GM18508 (cell line): ENCODE data around the gene PSMB10.
A peak's percentile ranks its signal among the peaks of the same experiment; 100 is the strongest.
"Not testable (repeated sequence)": the region's sequence is repeated elsewhere in the genome, so short reads cannot be mapped to it uniquely, and the experiment has no call there.

Source experiments
- ATAC-seq: cut with Tn5 transposase; IDR thresholded peaks from one replicate; pipeline ENCODE4 v1.9.1; 2021; ENCODE audit warnings: moderate number of reproducible peaks; ENCODE audit not compliant: insufficient read depth, unreplicated experiment

PSMB10 gene

DNA sequence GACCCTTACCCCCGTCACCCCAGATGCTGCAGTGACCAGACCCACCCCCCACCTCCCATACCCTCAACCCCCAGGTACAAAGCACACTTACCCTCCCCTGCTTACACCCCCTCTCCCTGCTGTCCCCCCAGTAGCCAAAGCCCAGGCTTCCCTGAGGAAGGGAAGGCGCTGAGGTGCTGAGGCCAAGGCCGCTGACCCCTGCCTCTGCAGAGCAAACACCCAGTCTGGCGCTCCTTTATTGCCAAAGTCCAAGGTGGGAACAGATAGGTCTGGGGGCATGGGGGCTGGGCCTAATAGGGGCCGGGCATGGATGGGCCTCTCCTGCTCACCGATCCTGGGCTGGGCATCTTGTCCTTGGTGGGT is 6.6 kb upstream of the PSMB10 start:
- ATAC-seq: no peak

DNA sequence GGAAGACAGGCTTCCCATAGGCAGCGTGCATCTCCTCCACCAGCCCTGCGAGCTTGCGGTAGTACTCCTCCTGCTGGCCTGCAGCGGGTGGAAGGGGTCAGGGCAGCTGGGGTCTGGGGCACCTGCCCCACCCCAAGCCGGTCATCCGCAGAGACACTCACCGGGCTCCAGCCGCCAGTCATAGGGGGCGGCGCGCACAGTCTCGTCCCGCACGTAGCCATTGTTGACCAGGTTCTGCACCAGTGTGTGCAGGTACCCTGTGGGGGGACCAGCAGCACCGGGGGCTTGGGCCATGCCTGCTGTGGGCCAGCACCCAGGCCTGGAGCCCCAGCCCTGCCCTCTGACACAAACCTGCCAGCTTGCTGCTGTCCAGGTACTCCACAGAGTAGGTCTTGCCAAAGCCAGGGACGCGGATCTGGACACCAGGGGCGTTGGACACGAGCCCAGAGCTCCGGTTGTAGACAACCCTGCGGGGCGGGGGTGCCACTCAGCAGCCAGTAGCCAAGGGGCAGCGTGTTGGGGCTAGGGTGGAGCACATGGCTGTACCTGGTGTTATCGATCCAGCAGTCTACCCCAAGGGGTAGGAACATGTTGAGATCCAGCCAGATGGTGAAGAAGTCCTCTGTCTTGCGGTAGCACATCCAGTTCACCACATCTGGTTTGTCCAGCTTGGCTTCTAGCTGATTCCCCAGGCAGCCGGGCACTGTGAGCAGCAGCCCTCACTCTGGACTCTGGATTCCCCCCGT is 6.0 kb upstream of the PSMB10 start:
- ATAC-seq: no peak

- ATAC-seq: no peak
These were observed 5.5 kb upstream of the PSMB10 start for GRCh38 chr16:67942200-67942509.

DNA sequence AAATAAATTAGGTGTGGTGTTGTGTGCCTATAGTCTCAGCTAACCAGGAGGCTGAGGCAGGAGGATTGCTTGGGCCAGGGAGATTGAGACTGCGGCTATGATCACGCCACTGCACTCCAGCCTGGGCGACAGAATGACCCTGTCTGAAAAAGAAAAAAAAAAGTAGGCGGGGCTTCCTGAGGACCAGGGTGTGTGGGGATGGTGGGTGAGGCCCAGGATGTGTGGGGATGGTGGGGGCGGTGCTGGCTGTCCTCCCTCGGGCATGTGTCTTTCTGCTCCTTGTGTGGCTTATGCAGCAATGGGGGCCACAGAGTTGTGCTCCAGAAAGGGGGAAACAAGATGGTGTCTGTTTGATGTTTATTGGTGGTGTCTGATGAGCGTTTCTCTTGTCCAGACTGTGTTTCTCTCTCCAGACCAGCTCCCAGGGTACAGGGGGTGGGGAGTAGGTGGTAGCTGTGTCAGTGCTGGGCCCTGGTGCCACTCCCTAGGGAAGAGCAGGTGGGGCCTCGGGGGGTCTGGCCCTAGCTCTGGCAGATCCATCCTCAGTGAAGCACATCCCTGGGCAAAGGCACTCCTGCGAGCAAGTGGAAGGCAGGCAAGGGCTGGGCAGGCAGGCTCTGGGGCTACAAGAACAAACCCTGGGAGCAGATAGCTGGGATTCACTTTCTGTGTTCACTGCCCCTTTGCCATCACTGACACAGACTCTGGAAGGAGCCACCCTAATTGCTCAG is 5.0 kb upstream of the PSMB10 start:
- no peak for ATAC-seq

DNA sequence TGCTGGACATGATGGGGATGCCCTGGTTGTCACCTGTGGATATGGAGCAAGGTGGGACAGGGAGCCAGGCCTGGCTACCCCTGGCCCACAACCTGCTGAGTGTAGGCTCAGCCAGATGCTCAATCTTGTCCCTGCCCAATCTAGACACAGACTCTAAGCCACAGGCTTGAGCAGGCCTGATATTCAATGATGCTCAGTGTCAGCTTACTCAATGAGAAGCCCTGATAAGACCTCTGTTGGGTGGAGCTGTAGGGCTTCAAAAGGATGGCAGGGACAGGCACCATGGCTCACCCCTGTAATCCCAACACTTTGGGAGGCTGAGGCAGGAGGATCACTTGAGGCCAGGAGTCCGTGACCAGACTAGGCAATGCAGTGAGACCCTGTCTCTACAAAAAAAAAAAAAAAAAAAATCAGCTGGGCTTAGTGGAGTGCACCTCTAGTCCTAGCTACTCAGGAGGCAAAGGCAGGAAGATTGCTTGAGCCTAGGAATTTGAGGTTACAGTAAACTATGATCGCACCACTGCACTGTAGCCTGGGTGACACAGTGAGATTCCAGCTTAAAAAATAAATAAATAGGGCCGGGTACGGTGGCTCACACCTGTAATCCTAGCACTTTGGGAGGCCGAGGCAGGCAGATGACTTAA is 3.9 kb upstream of the PSMB10 start:
- no peak for ATAC-seq

- ATAC-seq: no peak
These were observed 3.1 kb upstream of the PSMB10 start for GRCh38 chr16:67939507-67940445.

DNA sequence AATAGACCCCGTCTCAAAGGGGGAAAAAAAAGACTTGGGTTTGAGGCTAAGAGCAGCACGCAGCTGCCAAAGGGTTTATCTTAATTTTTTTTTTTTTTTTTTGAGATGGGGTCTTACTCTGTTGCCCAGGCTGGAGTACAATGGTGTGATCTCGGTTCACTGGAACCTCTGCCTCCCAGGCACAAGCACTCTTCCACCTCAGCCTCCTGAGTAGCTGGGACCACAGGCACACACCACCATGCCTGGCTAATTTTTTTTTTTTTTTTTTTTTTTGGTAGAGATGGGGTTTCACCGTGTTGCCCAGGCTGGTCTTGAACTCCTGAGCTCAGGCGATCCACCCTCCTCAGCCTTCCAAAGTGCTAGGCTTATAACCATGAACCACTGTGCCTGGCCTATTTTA is 1.1 kb upstream of the PSMB10 start:
- not testable (repeated sequence) for ATAC-seq

DNA sequence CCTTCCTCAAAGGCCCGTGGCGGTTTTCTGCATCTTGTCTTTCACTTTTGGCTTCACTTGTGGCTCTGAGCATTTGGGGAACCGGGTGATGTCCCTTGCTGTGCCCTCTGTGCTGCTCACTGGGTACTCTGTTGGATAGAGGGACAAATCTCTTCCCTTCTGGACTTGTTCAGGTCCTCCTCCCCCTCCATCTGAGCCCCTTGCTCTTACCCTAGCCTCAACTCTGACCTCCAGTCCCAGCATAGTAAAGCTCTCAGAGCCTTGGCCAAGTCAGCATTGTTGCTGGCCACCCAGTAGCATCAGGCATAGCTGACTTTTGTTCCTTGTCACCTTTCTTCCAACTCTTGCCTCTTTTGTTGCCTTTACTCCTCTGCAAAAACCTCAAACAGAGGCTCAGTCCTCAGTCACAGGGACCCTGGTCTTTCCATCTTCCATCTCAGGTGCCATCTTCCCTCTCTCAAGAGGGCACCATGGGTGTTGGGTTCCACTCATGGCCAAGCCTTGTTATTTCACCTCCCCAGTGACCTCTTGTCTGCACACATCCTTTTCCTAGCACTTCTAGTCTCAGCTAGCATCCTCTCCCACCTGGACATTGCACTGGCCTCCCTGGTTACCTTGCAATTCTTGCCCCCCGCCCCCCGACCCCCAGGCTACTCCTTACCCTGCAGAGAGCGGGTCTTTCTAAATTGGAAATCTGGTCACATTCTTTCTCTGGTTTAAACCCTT is 393 bp upstream of the PSMB10 start:
- peak; percentile 34 for ATAC-seq

- peak; percentile 83 for ATAC-seq
These were observed 1.1 kb downstream of the PSMB10 start for GRCh38 chr16:67935402-67936123.

GRCh38 chr16:67935101-67935401 is 1.6 kb downstream of the PSMB10 start:
- ATAC-seq: no peak

DNA sequence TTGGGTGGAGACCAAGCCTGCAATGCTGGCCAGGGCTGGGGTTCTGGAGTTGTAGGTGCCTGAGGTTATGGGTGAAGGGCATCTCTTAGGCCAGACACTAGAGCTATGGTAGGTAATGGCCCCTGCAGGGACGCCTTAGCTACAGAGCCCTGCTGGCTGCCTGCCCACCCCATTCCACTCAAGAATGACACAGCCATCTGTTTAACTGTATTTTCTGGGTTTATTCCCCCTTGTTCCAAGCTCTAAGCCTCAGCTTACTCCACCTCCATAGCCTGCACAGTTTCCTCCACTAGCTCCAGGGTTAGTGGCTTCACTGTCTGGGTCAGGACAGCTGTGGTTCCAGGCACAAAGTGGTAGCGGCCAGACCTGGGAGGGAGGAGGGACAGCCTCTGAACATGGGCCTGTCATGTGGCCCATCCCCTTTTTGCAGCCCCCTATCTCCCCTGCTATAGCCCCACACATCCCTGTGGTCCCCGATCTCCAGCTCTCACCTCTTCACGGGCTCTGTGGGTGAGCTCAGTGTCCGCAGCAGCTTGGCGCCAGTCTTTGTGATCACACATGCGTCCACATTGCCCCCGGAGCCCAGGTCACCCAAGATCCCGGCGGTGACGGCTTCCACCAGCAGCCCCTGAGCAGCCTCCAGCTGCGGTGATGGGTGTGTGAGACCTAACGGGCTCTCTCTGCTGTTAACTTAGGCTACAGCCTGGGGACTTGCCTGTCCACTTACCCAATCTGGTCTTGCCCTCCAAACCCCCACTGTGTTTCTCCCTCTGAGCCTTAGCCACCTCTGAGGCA is 2.1 kb downstream of the PSMB10 start:
- no peak for ATAC-seq

DNA sequence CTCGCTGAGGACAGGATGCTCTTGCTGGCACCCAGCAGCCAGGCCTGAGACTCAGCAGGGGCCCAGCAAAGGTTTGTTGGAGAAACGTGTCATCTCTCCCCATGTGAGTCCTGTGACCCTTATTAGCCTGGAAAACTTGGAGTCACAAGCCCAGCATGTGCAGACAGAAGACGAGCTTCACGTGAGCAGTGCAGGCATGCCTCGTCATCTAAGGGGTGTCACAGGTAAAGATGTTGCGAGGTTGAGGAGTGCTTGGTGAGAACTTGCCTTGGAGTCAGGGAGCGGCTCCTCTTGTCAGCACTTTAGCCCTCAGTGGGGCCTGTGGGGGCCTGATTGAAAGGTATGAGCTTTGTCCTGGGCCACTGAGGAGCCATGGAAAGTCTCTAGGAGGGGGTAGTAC is 2.8 kb downstream of the PSMB10 start:
- no peak for ATAC-seq

GRCh38 chr16:67932462-67932840 is 4.2 kb downstream of the PSMB10 start:
- ATAC-seq: no peak

DNA sequence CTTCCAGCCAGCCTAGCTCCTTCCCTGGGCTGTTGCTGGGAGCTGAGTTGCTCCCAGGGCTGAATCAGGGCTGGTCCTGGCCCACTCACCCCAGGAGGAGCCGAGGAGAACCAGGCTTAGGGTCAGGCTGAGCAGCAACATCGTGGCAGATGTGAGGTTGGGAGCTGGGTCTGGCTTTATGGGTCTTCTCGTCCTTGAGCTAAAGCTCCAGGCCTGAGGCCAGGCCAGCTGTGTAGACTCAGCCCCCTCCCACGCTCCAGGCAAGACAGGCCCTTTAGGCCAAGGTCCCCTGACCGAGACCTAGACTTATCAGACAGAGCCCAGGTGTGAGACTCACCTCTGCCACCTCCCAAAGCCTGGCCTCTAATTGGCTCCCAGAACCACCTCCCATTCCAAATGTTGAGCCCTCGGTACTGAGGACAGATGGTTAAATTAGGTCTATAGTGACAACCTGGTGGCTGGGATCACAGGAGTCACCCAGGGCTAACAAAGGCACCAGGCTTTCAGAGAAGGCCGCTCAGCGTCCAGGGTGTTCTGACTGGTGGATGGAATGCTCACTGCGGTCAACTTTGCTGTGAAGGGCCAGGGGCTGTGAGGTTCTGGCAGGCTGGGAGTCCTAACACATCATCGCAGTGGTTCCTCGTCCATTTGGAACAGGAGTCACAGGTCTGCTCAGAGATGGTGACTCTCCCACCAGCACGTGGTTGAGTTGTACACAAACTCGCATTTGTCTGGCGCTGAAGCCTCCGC is 4.8 kb downstream of the PSMB10 start, which contains the start of gene CTRL:
Gene CTRL (minus strand): TSS at position 151 of the 750 bp plus-strand sequence. CDS start 10 bp downstream, at position 141.
- ATAC-seq: no peak

- no peak for ATAC-seq
These were observed 5.9 kb downstream of the PSMB10 start for GRCh38 chr16:67930678-67931211.

DNA sequence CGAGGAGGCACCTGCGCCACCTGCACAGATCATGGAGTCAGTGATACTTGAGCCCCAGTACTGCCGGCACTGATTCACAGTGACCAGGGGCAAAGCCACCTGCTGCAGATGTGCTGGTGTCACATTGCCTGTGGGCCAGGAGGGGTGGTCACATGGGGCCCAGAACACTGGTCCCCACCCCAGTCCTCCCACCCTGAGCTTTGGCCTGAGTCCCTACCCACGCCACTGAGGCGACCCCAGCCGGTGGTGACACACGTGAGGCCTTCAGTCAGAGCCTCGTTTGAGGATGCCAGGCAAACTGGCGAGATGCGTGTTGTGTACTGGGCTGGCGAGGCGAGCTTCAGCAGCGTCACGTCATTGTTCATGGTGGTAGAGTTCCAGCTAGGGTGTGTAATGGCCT is 6.5 kb downstream of the PSMB10 start:
- ATAC-seq: no peak

DNA sequence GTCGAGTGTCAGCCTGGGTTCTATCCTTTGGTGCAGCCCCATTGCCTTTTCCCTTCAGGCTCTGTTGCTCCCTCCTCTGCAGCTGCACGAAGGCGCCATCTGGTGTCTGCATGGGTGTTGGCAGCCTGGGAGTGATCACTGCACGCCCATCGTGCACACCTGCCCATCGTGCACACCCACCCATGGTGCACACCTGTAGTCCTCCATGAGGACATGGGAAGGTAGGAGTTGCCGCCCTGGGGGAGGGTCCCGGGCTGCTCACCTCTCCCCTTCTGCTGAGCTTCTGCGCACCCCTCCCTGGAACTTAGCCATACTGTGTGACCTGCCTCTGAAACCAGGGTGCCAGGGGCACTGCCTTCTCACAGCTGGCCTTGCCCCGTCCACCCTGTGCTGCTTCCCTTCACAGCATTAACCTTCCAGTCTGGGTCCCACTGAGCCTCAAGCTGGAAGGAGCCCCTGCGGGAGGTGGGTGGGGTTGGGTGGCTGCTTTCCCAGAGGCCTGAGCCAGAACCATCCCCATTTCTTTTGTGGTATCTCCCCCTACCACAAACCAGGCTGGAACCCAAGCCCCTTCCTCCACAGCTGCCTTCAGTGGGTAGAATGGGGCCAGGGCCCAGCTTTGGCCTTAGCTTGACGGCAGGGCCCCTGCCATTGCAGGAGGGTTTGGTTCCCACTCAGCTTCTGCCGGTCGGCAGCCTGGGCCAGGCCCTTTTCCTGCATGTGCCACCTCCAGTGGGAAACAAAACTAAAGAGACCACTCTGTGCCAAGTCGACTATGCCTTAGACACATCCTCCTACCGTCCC is 7.9 kb downstream of the PSMB10 start:
- no peak for ATAC-seq
